MCF 10A (cell line): ENCODE results near the gene RETN. TPM values are rescaled to one million over a fixed set of nuclear protein-coding genes. Genes with fewer than 3 reads are reported as not detected.

Experiments used
- BruUV-seq: library from RNA; stranded (reverse); fragments of 400-500 nt; replicated peaks from 2 replicates; lab custom pipeline; 2021; lab: Mats Ljungman, UMichigan
- CTCF ChIA-PET: fragments of 300-600 bp; sonication (Branson Sonifier 250); formaldehyde crosslinking; extraction: SDS; loops from one replicate; lab custom pipeline; 2021; ENCODE audit warnings: antibody characterized with exemption, inconsistent platforms; lab: Yijun Ruan, JAX
- POLR2A ChIA-PET: fragments of 300-600, 350-650 bp; sonication (Branson Sonifier 250); formaldehyde crosslinking; extraction: SDS; loops from one replicate; lab custom pipeline; 2020; ENCODE audit warnings: antibody characterized with exemption, inconsistent platforms; lab: Yijun Ruan, JAX
- DNase-seq: peaks from one replicate; pipeline ENCODE4 v3.0.0-alpha.2; 2018; ENCODE audit not compliant: unreplicated experiment
- H3K27ac Mint-ChIP-seq: one replicate; pipeline ENCODE4 v1.8.0; 2022; ENCODE audit warnings: mild to moderate bottlenecking, low read depth, mixed read lengths; ENCODE audit not compliant: unreplicated experiment
- H3K27me3 Mint-ChIP-seq: one replicate; pipeline ENCODE4 v1.8.0; 2022; ENCODE audit warnings: mixed read lengths; ENCODE audit not compliant: insufficient read depth, unreplicated experiment
- H3K36me3 Mint-ChIP-seq: one replicate; pipeline ENCODE4 v1.8.0; 2022; ENCODE audit warnings: mild to moderate bottlenecking, moderate library complexity, mixed read lengths; ENCODE audit not compliant: insufficient read depth, unreplicated experiment
- H3K4me1 Mint-ChIP-seq: one replicate; pipeline ENCODE4 v1.8.0; 2022; ENCODE audit warnings: mixed read lengths; ENCODE audit not compliant: insufficient read depth, unreplicated experiment
- H3K4me3 Mint-ChIP-seq: one replicate; pipeline ENCODE4 v1.8.0; 2022; ENCODE audit warnings: mild to moderate bottlenecking, moderate library complexity, mixed read lengths; ENCODE audit not compliant: unreplicated experiment
- H3K9me3 Mint-ChIP-seq: one replicate; pipeline ENCODE4 v1.8.0; 2022; ENCODE audit warnings: mixed read lengths; ENCODE audit not compliant: unreplicated experiment
- intact Hi-C: fragments of 100-400 bp; cut with micrococcal nuclease; formaldehyde crosslinking; loops from 2 replicates; pipeline ENCODE4 v1.14.1; 2022
- total RNA-seq: library from RNA; stranded (reverse); gene quantifications from 2 replicates; pipeline ENCODE4 v1.2.3, GENCODE V29; 2022
- TF ChIP-seq, protein P1 (sequence below): fragments of 200-600 bp; IDR thresholded peaks from one replicate; pipeline ENCODE4 v1.8.0; 2022; ENCODE audit warnings: antibody characterized with exemption, mild to moderate bottlenecking; ENCODE audit not compliant: unreplicated experiment

The RETN gene
- total RNA-seq, 1 experiment from 2014 or later, result not detected

DNA sequence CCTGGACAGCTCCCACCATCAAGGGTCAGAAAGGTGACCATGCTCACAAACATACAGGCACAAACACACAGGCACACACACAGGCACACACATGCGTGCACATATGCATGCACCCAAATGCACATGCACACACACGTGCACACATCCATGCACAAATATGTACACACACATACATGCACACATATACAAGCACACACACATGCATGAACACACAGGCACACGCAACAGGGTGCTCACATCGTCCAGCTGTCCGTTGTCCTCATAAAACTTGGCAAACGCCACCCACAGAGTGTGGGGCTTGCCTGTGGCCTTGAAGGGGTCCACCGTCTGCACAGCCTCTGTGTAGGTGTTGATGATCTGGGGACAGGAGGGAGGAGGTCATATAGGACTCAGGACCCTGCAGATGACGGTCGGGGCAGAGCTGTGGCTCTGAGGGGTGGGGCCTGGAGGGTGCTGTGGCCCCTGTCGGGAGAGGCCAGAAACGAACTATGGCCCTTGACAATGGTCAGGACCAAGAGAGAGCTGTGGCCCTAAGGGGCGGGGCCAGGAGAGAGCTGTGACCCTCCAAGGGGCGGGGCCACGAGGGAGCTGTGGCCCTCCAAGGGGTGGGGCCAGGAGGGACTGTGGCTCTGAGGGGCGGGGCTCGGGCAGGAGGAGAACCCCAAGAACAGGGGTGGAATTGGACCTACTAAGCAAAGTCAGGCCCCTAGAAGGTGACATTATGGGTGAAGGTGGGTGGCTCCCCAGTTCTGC lies 45.7 kb upstream of the RETN start:
- intact Hi-C loops, result no loop called here
- ChIA-PET CTCF (interaction anchor here (0.6 to 0.9 kb wide), 2 partner anchors 55 to 180 kb away, joined by 3 read pairs; no protein-coding TSS in a partner anchor), POLR2A (interaction anchor here (1.1 kb wide), 1 partner anchor 14 kb away, joined by 4 read pairs; no protein-coding TSS in a partner anchor)
- BruUV-seq, result no TSS peak
- Mint-ChIP-seq H3K27ac (no peak overlapping the region), H3K36me3 (peaks cover 70% of the 10 kb centered on the region), H3K4me1 (peaks cover 14% of the 10 kb centered on the region), H3K27me3 (no peaks in the 10 kb centered on the region), H3K4me3 (no peak overlapping the region), H3K9me3 (no peaks in the 10 kb centered on the region)
- no peak for DNase-seq
- TF ChIP-seq, protein P1, sequence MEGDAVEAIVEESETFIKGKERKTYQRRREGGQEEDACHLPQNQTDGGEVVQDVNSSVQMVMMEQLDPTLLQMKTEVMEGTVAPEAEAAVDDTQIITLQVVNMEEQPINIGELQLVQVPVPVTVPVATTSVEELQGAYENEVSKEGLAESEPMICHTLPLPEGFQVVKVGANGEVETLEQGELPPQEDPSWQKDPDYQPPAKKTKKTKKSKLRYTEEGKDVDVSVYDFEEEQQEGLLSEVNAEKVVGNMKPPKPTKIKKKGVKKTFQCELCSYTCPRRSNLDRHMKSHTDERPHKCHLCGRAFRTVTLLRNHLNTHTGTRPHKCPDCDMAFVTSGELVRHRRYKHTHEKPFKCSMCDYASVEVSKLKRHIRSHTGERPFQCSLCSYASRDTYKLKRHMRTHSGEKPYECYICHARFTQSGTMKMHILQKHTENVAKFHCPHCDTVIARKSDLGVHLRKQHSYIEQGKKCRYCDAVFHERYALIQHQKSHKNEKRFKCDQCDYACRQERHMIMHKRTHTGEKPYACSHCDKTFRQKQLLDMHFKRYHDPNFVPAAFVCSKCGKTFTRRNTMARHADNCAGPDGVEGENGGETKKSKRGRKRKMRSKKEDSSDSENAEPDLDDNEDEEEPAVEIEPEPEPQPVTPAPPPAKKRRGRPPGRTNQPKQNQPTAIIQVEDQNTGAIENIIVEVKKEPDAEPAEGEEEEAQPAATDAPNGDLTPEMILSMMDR, result no peak

DNA sequence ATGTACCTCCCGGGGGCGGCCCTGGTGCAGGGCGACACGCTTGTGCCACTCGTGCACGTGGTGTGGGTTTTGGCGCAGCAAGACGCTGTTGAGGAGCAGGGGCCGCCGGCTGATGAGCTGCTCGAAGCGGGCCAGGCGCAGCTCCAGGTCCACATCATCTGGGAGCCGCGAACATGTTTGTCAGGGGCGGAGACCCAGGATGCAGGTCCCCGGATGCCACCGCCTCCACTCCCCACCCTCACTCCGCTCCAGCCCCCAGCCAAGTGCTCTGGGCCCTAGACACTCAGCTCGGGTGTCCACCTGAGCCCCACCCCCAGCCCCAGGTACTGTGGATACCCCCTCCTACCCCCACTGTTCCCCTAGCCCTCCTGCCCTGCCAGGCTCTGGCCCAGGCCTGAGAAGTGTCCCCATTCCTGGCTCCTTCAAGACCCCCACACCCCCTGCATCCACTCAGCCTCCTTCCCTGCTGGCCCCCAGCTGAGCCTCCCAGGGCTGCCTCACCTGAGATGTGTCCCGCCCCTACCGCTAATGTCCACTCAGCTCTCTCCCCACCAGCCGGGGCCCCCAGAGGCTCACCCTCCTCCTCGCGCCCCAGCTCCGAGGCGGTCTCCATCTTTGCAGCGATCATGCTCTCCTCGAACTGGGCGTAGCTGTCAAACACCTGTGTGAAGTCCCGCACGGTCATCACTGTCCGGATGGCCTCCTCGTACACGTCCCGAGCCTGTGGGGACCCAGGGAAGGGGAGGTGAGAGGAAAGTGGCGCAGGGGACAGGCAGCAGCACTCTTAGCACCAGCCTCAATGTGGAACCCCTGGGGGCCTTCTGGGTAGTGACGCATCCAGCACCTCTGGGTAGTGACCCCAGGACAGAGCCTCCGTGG lies 44.9 kb upstream of the RETN start:
- ChIA-PET POLR2A (no interaction called here), CTCF (interaction anchor here (0.9 kb wide), 1 partner anchor 56 kb away, joined by 3 read pairs; no protein-coding TSS in a partner anchor)
- no peak overlapping the region for H3K27ac Mint-ChIP-seq
- no peaks in the 10 kb centered on the region for H3K9me3 Mint-ChIP-seq
- intact Hi-C loops, result no loop called here
- peaks cover 61% of the 10 kb centered on the region for H3K36me3 Mint-ChIP-seq
- H3K4me3 Mint-ChIP-seq, result no peak overlapping the region
- DNase-seq, result no peak
- TF ChIP-seq, protein P1, result no peak
- no peaks in the 10 kb centered on the region for H3K27me3 Mint-ChIP-seq
- peaks cover 12% of the 10 kb centered on the region for H3K4me1 Mint-ChIP-seq
- BruUV-seq, result no TSS peak

DNA sequence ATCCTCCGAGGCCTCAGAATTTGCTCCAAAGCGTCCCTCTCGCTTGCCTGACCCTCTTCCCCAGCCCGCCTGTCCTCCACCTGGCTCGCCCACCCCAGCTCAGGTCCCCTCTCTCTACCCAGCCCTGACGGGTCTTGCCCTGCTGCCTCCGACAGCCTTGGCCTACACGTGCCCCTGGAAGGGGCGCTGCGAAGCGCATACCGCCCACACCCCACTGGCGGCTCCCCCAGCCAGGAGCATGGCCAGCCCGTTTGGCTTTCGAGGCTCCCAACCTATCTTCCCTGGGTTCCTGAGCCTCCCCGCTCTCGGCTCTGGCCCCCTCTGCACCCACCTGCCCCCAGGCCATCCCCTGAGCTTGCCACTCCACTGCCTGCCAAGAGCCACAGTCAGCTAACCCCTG lies 44.0 kb upstream of the RETN start:
- H3K36me3 Mint-ChIP-seq, result peaks cover 61% of the 10 kb centered on the region
- no peak overlapping the region for H3K4me3 Mint-ChIP-seq
- POLR2A ChIA-PET, result no interaction called here
- no peak for DNase-seq
- peaks cover 18% of the 10 kb centered on the region for H3K4me1 Mint-ChIP-seq
- no peaks in the 10 kb centered on the region for H3K9me3 Mint-ChIP-seq
- BruUV-seq, result no TSS peak
- intact Hi-C loops, result no loop called here
- H3K27ac Mint-ChIP-seq, result no peak overlapping the region
- TF ChIP-seq, protein P1, result no peak
- CTCF ChIA-PET, result interaction anchor here (0.5 kb wide), 1 partner anchor 1856 kb away, joined by 3 read pairs; no protein-coding TSS in a partner anchor
- H3K27me3 Mint-ChIP-seq, result no peaks in the 10 kb centered on the region
